Measurements from ENCODE around the gene OR6C1. TPM values are rescaled to one million over a fixed set of nuclear protein-coding genes. Genes with fewer than 3 reads are reported as not detected.
"Not testable (repeated sequence)": the region's sequence is repeated elsewhere in the genome, so short reads cannot be mapped to it uniquely, and the experiment has no call there.

OR6C1 gene
- total RNA-seq = not detected
- polyA plus RNA-seq = not detected
- long read RNA-seq, donor 1 = 0 reads
- long read RNA-seq, donor 2 = 0 reads
- long read RNA-seq, donor 3 = 0 reads
- long read RNA-seq, donor 4 = 0 reads

GRCh38 chr12:55314043-55314442 lies at the start of gene OR6C1:
TSS of gene OR6C1 (plus strand) at chr12:55314343. CDS start at chr12:55320600, 6,257 bp downstream.
- Histone ChIP-seq H3K4me1 (ENCODE audit: control insufficient read depth, insufficient read depth, low read length) (no peaks in the 10 kb centered on the region), H3K4me3 (ENCODE audit: low read length) (no peak within 1 kb of the TSS), H3K27ac (ENCODE audit: low read length) (no peak within 1 kb of the TSS), H3K9me3 (ENCODE audit: control insufficient read depth, low read length) (no peaks in the 10 kb centered on the region), H3K27me3 (ENCODE audit: control insufficient read depth, insufficient read depth) (no peaks in the 10 kb centered on the region)
- DNase-seq (no peak), ATAC-seq (no peak)
- intact Hi-C loops (cut with DNase I) = no loop called here
- WGBS = 77% methylated on average over 2 of the region's 2 CpGs

- WGBS = 52% methylated on average over 2 of the region's 2 CpGs
- Histone ChIP-seq H3K27me3 (ENCODE audit: control insufficient read depth, insufficient read depth) (no peaks in the 10 kb centered on the region), H3K27ac (ENCODE audit: low read length) (no peak overlapping the region), H3K4me3 (ENCODE audit: low read length) (no peak overlapping the region), H3K4me1 (ENCODE audit: control insufficient read depth, insufficient read depth, low read length) (no peaks in the 10 kb centered on the region), H3K9me3 (ENCODE audit: control insufficient read depth, low read length) (no peaks in the 10 kb centered on the region)
- DNase-seq (no peak), ATAC-seq (no peak)
- intact Hi-C loops (cut with DNase I) = no loop called here
Observed at GRCh38 chr12:55280991-55281390, 33.2 kb upstream of the OR6C1 start.

- Histone ChIP-seq H3K27me3 (ENCODE audit: control insufficient read depth, insufficient read depth) (no peaks in the 10 kb centered on the region), H3K4me1 (ENCODE audit: control insufficient read depth, insufficient read depth, low read length) (no peaks in the 10 kb centered on the region), H3K9me3 (ENCODE audit: control insufficient read depth, low read length) (no peaks in the 10 kb centered on the region), H3K27ac (ENCODE audit: low read length) (no peak overlapping the region), H3K4me3 (ENCODE audit: low read length) (no peak overlapping the region)
- WGBS = 40% methylated on average over 2 of the region's 2 CpGs
- ATAC-seq (no peak), DNase-seq (no peak)
- intact Hi-C loops (cut with DNase I) = no loop called here
Observed at GRCh38 chr12:55289999-55290398, 24.1 kb upstream of the OR6C1 start.

- no peak within 1 kb of the TSS for H3K4me3 ChIP-seq (ENCODE audit: low read length)
- ATAC-seq (no peak), DNase-seq (no peak)
- no peaks in the 10 kb centered on the region for H3K4me1 ChIP-seq (ENCODE audit: control insufficient read depth, insufficient read depth, low read length)
- WGBS = 80% methylated on average over 2 of the region's 2 CpGs
- intact Hi-C loops (cut with DNase I) = no loop called here
- H3K27ac ChIP-seq (ENCODE audit: low read length) = no peak within 1 kb of the TSS
- no peaks in the 10 kb centered on the region for H3K9me3 ChIP-seq (ENCODE audit: control insufficient read depth, low read length)
- H3K27me3 ChIP-seq (ENCODE audit: control insufficient read depth, insufficient read depth) = no peaks in the 10 kb centered on the region
Observed at GRCh38 chr12:55296469-55296868, 17.7 kb upstream of the OR6C1 start, which contains the start of gene OR6C6. TSS of gene OR6C6 (minus strand) at chr12:55296569. CDS start at chr12:55295232, 1,337 bp downstream.

- Histone ChIP-seq H3K4me1 (ENCODE audit: control insufficient read depth, insufficient read depth, low read length) (no peaks in the 10 kb centered on the region), H3K27me3 (ENCODE audit: control insufficient read depth, insufficient read depth) (no peaks in the 10 kb centered on the region), H3K4me3 (ENCODE audit: low read length) (no peak overlapping the region), H3K27ac (ENCODE audit: low read length) (no peak overlapping the region), H3K9me3 (ENCODE audit: control insufficient read depth, low read length) (no peaks in the 10 kb centered on the region)
- no peak for DNase-seq
- ATAC-seq = no peak
- WGBS = 79% methylated on average over 4 of the region's 4 CpGs
- intact Hi-C loops (cut with DNase I) = no loop called here
Observed at GRCh38 chr12:55320201-55320600, 6.1 kb downstream of the OR6C1 start.

GRCh38 chr12:55325801-55326200 lies 11.7 kb downstream of the OR6C1 start:
- 92% methylated on average over 6 of the region's 6 CpGs for WGBS
- ATAC-seq; H3K9me3 ChIP-seq (ENCODE audit: control insufficient read depth, low read length); H3K4me1 ChIP-seq (ENCODE audit: control insufficient read depth, insufficient read depth, low read length); DNase-seq; intact Hi-C loops (cut with DNase I); H3K27me3 ChIP-seq (ENCODE audit: control insufficient read depth, insufficient read depth); H3K4me3 ChIP-seq (ENCODE audit: low read length); H3K27ac ChIP-seq (ENCODE audit: low read length): not testable (repeated sequence)

- Histone ChIP-seq H3K4me1 (ENCODE audit: control insufficient read depth, insufficient read depth, low read length) (no peaks in the 10 kb centered on the region), H3K9me3 (ENCODE audit: control insufficient read depth, low read length) (no peaks in the 10 kb centered on the region), H3K27me3 (ENCODE audit: control insufficient read depth, insufficient read depth) (no peaks in the 10 kb centered on the region), H3K27ac (ENCODE audit: low read length) (no peak within 1 kb of the TSS), H3K4me3 (ENCODE audit: low read length) (no peak within 1 kb of the TSS)
- no peak for ATAC-seq
- intact Hi-C loops (cut with DNase I) = no loop called here
- 91% methylated on average over 1 of the region's 1 CpG for WGBS
- DNase-seq = no peak
Observed at GRCh38 chr12:55330446-55330845, 16.3 kb downstream of the OR6C1 start, which contains the start of gene OR6C3. TSS of gene OR6C3 (plus strand) at chr12:55330746. CDS start at chr12:55331701, 955 bp downstream.

GRCh38 chr12:55336002-55336401 lies 21.9 kb downstream of the OR6C1 start:
- no peaks in the 10 kb centered on the region for H3K27me3 ChIP-seq (ENCODE audit: control insufficient read depth, insufficient read depth)
- no peaks in the 10 kb centered on the region for H3K4me1 ChIP-seq (ENCODE audit: control insufficient read depth, insufficient read depth, low read length)
- no peak overlapping the region for H3K27ac ChIP-seq (ENCODE audit: low read length)
- no peak for ATAC-seq
- DNase-seq = no peak
- H3K9me3 ChIP-seq (ENCODE audit: control insufficient read depth, low read length) = no peaks in the 10 kb centered on the region
- intact Hi-C loops (cut with DNase I) = no loop called here
- no peak overlapping the region for H3K4me3 ChIP-seq (ENCODE audit: low read length)
- WGBS = 86% methylated on average over 10 of the region's 10 CpGs

- intact Hi-C loops (cut with DNase I); H3K27ac ChIP-seq (ENCODE audit: low read length); H3K4me3 ChIP-seq (ENCODE audit: low read length); H3K9me3 ChIP-seq (ENCODE audit: control insufficient read depth, low read length); H3K27me3 ChIP-seq (ENCODE audit: control insufficient read depth, insufficient read depth); ATAC-seq; H3K4me1 ChIP-seq (ENCODE audit: control insufficient read depth, insufficient read depth, low read length); DNase-seq: not testable (repeated sequence)
- 57% methylated on average over 4 of the region's 4 CpGs for WGBS
Observed at GRCh38 chr12:55355338-55355737, 41.2 kb downstream of the OR6C1 start.

- no peak for DNase-seq
- Histone ChIP-seq H3K4me1 (ENCODE audit: control insufficient read depth, insufficient read depth, low read length) (no peaks in the 10 kb centered on the region), H3K27me3 (ENCODE audit: control insufficient read depth, insufficient read depth) (no peaks in the 10 kb centered on the region), H3K27ac (ENCODE audit: low read length) (no peak within 1 kb of the TSS), H3K4me3 (ENCODE audit: low read length) (no peak within 1 kb of the TSS), H3K9me3 (ENCODE audit: control insufficient read depth, low read length) (no peaks in the 10 kb centered on the region)
- intact Hi-C loops (cut with DNase I) = no loop called here
- 86% methylated on average over 4 of the region's 4 CpGs for WGBS
- no peak for ATAC-seq
Observed at GRCh38 chr12:55362675-55363074, 48.5 kb downstream of the OR6C1 start, which contains the start of gene OR6C75. TSS of gene OR6C75 (plus strand) at chr12:55362975. CDS start at chr12:55365111, 2,136 bp downstream.

GRCh38 chr12:55365086-55365485 lies 50.9 kb downstream of the OR6C1 start:
- Histone ChIP-seq H3K27ac (ENCODE audit: low read length) (no peak overlapping the region), H3K27me3 (ENCODE audit: control insufficient read depth, insufficient read depth) (no peaks in the 10 kb centered on the region), H3K4me3 (ENCODE audit: low read length) (no peak overlapping the region), H3K4me1 (ENCODE audit: control insufficient read depth, insufficient read depth, low read length) (no peaks in the 10 kb centered on the region), H3K9me3 (ENCODE audit: control insufficient read depth, low read length) (no peaks in the 10 kb centered on the region)
- ATAC-seq (no peak), DNase-seq (no peak)
- WGBS = 65% methylated on average over 3 of the region's 3 CpGs
- intact Hi-C loops (cut with DNase I) = no loop called here
